Esophagus mucosa (tissue), 1 donor: ENCODE measurements around the gene TXNDC12. TPM values are rescaled to one million over a fixed set of nuclear protein-coding genes. Genes with fewer than 3 reads are reported as not detected.
A peak's percentile ranks its signal among the peaks of the same experiment; 100 is the strongest.

ENCODE experiments used
- ATAC-seq: fragments of 200-7000 bp; cut with Tn5 transposase; one replicate; pipeline ENCODE4 v1.9.1; 2020
- total RNA-seq: library from RNA; stranded (reverse); gene quantifications from one replicate; pipeline ENCODE4 v1.2.4, GENCODE V29; 2023
- donor health status: DM: yes; HTN: yes; CAD: no.

The TXNDC12 gene
- total RNA-seq, 1 donor from 2014 or later = 32.8 TPM

DNA sequence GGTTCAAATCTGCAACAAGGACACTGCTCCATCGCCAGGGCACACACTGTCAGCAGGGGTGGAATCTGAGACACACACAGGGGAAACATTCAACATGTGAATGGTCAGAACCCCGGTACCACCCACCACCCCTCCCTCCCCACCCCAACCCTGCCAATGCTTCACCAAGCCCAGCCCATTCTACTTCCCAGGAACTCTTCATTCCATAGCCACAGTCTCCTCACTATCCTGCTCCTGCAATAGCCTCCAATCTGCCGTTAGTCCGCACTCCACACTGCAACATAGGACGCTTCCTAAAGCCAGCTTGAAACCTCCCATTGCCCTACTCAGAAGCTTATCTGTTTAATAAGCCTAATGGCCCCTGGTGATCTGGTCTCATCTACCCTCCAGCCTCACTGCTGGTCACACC, 57.0 kb downstream of the TXNDC12 start:
- ATAC-seq = no peak

DNA sequence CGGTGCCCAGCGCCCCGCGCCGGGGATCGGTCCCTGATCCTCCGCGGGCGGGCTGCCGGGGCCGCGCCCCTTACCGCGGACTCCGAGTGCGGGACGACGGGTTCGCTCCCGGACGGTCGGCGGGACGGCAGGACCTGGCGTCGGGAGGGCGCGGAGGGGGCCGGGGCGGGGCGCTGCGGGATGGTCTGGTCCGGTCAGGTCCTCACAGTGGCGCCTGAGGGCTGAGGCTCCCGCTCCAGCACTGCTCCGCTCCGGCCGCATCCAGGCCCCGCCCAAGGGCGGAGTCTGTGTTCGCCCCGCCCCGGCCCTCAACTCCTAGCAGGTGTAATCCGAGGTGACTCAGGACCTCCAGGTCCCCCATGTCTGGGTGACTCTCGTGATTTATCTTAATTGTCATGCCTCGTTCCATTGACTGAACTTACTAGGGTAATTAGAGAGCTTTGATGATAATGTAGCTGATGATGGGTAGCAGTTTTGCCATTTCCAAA, 64.5 kb downstream of the TXNDC12 start, which contains the start of gene RAB3B:
Gene RAB3B, minus strand, starts transcription at position 223 of the 488 bp plus-strand sequence. CDS start 13,583 bp downstream, outside the sequence.
- ATAC-seq = peak; percentile 72

DNA sequence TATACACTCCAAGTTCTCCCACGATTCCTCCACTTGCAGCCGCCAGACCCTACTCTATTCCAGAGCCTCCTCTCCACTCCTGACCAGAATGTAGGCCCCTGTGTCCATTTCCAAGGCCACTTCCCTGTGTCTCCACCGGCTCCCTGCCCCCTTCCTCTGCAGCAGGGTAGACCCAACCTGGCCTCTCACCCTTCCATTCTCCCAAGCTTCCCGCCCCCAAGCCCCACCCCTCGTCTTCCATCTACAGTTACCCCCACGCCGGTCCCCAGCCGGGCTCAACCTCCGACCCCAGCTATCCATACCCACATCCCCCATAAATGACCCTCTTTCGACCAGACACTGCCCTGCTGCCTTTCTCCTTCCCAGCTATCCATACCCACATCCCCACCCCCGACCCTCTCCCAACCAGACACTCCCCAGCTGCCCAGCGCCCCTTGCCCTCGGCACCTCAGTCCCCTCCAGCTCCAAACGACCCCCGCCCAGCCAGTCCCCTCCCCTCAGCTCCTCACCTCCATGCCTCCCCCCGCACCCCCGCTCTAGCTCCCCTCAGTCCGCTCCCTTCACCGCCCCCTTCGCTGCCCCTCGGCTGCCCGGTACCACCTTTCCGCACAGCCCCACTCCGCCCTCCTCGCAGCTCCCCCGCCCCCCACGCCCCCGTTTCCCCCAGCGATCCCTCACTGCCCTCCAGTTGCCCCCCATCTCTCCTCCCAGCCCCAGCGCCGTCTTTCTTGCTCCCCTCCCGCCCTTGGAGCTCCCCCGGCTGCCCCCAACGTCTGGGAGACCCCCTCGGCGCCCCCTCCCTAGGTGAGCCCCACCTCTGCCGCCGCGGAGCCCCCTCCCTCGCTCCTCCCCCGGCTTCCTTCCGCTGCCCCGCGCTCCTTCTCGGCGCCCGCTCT, 65.2 kb downstream of the TXNDC12 start:
- peak; percentile 13 for ATAC-seq

DNA sequence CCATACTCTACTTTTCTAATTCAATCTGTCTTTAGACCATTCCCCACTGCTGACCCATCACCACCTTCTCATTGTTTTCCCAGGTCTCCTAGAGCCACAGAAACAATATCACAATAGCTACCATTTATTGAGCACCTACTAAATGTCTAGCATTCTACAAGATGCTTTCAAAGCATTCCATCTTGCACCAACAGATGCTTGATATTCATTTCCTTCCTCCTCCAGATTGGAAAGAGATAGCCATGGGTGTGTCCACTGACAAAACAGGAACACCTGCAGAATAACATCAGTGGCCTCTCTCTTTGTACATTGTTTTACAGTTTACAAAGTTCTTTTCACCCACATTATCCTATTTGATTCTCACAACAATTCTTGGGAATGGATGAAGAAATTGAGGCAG, 66.7 kb downstream of the TXNDC12 start:
- ATAC-seq = no peak

DNA sequence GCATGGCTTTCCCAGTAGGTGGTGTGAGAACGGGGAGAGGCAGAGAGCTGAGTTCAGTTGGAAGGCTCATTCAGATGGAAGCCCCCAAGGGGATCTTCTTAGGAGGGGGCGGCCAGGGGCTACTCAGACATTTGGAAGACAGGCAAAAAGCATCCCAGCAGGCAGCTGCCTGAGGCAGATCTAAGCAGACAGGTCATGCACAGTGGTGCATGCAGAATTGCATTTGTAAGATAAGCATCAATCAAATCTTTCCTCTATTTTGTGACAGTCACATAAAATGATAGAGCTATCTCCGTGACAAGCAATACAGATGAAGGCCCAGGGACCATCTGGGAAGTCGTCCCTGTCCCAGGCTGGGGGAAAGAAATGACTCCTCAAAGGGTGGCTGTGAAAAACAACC, 68.3 kb downstream of the TXNDC12 start:
- no peak for ATAC-seq

DNA sequence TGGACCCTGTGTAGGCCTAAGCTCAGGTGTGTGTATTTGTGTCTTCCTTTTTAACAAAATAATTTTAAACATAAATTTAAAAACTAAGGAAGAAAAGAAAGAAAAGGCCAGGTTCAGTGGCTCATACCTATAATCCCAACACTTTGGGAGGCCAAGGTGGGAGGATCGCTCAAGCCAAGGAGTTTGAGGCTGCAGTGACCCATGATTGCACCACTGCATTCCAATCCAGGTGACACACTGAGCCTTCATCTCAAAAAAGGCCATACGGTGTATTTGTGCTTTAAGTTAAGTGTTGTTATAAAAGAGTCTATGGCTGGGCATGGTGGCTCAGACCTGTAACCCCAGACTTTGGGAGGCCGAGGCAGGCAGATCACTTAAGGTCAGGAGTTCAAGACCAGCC, 72.8 kb downstream of the TXNDC12 start:
- ATAC-seq = no peak

DNA sequence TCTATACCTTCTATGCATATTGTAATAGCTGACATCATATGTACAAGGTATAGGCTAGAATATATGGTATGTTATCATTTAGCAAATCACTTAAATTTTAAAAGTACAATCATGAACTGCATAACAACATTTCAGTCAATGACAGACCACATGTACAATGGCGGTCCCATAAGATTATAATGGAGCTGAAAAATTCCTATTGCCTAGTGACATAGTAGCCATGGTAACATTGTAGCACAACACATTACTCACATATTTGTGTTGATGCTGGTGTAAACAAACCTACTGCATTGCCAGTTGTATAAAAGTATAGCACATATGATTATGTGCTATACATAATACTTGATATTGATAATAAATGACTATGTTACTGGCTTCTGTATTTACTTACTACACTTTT, 73.4 kb downstream of the TXNDC12 start:
- no peak for ATAC-seq

DNA sequence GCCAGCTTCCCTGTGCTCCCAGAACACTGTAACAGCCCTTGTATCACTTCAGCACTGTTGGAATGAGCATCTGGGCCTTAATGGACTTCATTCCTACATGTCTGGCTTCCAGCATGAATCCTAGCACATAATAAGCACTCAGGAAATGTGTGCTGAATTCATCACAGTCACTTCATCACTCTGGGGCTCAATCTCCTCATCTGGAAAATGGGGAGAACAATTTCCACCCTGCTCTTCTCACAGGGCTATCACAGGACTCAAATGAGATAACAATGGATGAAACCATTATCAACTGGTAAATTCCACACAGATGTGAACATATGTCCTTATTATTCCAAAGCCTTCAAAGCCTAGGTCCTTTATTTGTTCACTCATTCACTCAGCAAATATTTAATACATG, 76.9 kb downstream of the TXNDC12 start:
- no peak for ATAC-seq

DNA sequence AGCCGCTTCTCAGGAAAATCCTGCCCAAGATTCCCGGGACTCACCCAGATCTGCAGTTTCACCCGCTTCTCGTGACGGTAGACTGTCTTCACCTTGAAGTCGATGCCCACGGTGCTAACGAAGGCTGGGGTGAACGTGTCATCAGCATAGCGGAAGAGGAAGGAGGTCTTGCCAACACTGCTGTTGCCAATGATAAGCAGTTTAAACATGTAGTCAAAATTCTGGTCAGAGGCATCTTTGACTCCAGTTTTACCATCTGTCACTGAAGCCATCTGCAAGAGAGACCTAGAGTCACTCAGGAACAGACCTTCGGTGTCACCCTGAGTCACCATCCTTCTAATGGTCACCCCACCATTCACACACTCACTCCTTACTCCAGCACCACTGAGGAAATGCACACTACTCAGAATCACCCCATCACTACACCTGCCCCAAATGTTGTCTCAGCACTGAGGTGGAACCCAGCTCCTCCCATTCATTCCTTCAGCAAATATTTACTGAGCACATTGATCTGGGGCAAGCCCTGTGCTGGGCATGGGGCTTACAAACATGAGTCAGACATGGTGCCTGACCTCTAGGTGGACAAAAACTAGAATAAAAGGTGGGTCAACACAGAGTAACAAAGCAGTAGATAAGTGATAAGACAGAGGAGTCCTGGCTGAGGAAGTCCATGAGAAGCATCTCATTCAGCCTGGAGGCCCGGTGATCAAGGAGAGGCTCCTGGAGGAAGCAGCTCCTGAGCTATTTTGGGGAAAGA, 78.0 kb downstream of the TXNDC12 start:
- ATAC-seq = no peak

DNA sequence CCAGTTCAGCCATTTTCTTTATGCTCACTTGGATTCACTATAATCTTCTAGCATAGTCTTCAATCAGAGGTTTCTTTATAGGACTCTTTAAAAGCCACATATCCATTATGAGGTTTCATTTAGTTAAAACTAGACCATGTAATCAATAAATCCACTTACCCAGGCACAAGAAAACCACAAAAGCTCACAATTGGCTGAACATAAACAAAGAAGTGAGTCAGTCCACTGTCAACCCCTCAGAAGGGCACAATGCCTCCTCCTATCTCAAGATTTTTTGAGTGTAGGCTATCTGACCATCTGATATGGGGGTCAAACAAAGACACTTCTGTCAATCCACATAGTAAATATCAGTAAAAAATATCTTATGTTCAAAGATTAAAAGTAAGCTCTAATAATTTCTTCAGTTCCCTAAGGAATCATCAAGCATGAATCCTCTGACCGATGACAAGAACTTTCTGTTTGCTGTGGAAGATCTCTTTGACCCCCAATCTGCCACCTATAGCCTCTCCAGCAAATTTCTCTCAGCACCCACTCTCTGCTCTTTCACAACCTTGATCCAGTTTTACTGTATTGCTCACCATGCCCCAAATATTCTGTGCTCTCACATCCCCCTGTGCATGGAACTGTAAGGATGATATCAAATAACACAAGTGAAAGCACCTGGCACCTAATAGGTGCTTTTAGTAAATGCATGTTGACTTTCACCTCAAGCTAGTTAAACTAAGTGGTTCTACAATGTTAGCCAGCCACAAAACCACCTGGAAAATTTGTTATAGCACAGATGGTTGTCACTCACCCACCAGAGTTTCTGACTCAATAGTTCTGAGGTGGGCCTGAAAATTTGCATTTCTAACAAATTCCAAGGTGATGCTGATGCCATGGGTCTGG, 81.2 kb downstream of the TXNDC12 start:
- ATAC-seq = no peak

Other genes starting within 250 kb of the TXNDC12 start
- gene NRDC, start 176.5 kb downstream of the TXNDC12 start, total RNA-seq = 94.9 TPM
- 0.04 TPM for gene RAB3B, start 64.5 kb downstream of the TXNDC12 start, total RNA-seq
- gene KTI12, start 21.4 kb downstream of the TXNDC12 start, total RNA-seq = 5.4 TPM
- gene BTF3L4, start 1.1 kb upstream of the TXNDC12 start, total RNA-seq = 37.5 TPM
- gene ZFYVE9, start 86.9 kb upstream of the TXNDC12 start, total RNA-seq = 12.1 TPM